ENCODE measurements around the gene PNMA1. TPM values are rescaled to one million over a fixed set of nuclear protein-coding genes. Genes with fewer than 3 reads are reported as not detected.
A peak's percentile ranks its signal among the peaks of the same experiment; 100 is the strongest.

PNMA1 gene
- total RNA-seq, 6 experiments from 2014 or later, result 51.1 to 60.9 (median 53.2) TPM

GRCh38 chr14:73736842-73737241 is 22.7 kb upstream of the PNMA1 start:
- no peak for TF ChIP-seq CTCF (IDR thresholded peaks at IDR 0.05)
- Mint-ChIP-seq H3K9me3 (no peaks in the 10 kb centered on the region), H3K36me3 (ENCODE audit: low read depth) (peaks cover 10% of the 10 kb centered on the region; the same call in 1 of the 2 replicates), H3K27ac (no peak overlapping the region), H3K4me3 (no peak overlapping the region), H3K4me1 (ENCODE audit: low read depth) (peaks cover 21% of the 10 kb centered on the region), H3K27me3 (ENCODE audit: insufficient read depth) (no peaks in the 10 kb centered on the region; the same call in 1 of the 2 replicates)
- DNase-seq, result no peak

GRCh38 chr14:73732006-73732405 is 17.8 kb upstream of the PNMA1 start:
- Mint-ChIP-seq H3K27me3 (ENCODE audit: insufficient read depth) (peaks cover 7% of the 10 kb centered on the region; the same call in 1 of the 2 replicates), H3K4me1 (ENCODE audit: low read depth) (peaks cover 17% of the 10 kb centered on the region), H3K9me3 (no peaks in the 10 kb centered on the region), H3K4me3 (no peak overlapping the region), H3K27ac (0 out of 2 replicates have a peak overlapping the region, but pooled peaks have one; percentile 19), H3K36me3 (ENCODE audit: low read depth) (peaks cover 28% of the 10 kb centered on the region; the same call in 1 of the 2 replicates)
- DNase-seq, result no peak
- TF ChIP-seq CTCF (IDR thresholded peaks at IDR 0.05), result no peak

- peaks cover 7% of the 10 kb centered on the region; the same call in 1 of the 2 replicates for H3K27me3 Mint-ChIP-seq (ENCODE audit: insufficient read depth)
- no peaks in the 10 kb centered on the region for H3K9me3 Mint-ChIP-seq
- H3K36me3 Mint-ChIP-seq (ENCODE audit: low read depth), result peaks cover 25% of the 10 kb centered on the region; the same call in 1 of the 2 replicates
- H3K4me1 Mint-ChIP-seq (ENCODE audit: low read depth), result peaks cover 23% of the 10 kb centered on the region
- DNase-seq, result no peak
- TF ChIP-seq CTCF (IDR thresholded peaks at IDR 0.05), result no peak
- no peak overlapping the region for H3K27ac Mint-ChIP-seq
- no peak overlapping the region for H3K4me3 Mint-ChIP-seq
Observed at GRCh38 chr14:73731111-73731510, 16.9 kb upstream of the PNMA1 start.

- Mint-ChIP-seq H3K27me3 (ENCODE audit: insufficient read depth) (peaks cover 7% of the 10 kb centered on the region), H3K27ac (peak overlapping the region; percentile 23; the same call in 1 of the 2 replicates), H3K4me1 (ENCODE audit: low read depth) (peaks cover 37% of the 10 kb centered on the region), H3K36me3 (ENCODE audit: low read depth) (peaks cover 30% of the 10 kb centered on the region), H3K4me3 (no peak overlapping the region), H3K9me3 (no peaks in the 10 kb centered on the region)
- no peak for DNase-seq
- TF ChIP-seq CTCF (IDR thresholded peaks at IDR 0.05), result no peak
Observed at GRCh38 chr14:73729556-73730265, 15.5 kb upstream of the PNMA1 start.

GRCh38 chr14:73728717-73729330 is 14.6 kb upstream of the PNMA1 start:
- peaks cover 46% of the 10 kb centered on the region for H3K4me1 Mint-ChIP-seq (ENCODE audit: low read depth)
- H3K27ac Mint-ChIP-seq, result peak overlapping the region; percentile 20
- peaks cover 7% of the 10 kb centered on the region for H3K27me3 Mint-ChIP-seq (ENCODE audit: insufficient read depth)
- peaks cover 31% of the 10 kb centered on the region for H3K36me3 Mint-ChIP-seq (ENCODE audit: low read depth)
- H3K4me3 Mint-ChIP-seq, result no peak overlapping the region
- DNase-seq, result peak; percentile 53
- H3K9me3 Mint-ChIP-seq, result no peaks in the 10 kb centered on the region
- peak; percentile 96 for TF ChIP-seq CTCF (IDR thresholded peaks at IDR 0.05)
